Heart left ventricle (tissue), 13 donors: ENCODE data around the gene WDR89.

ENCODE experiments used
- POLR2A ChIP-seq, 2 donors: fragments of 450-650 bp; IDR thresholded peaks; one replicate each; pipeline ENCODE4 v1.6.1; 2017; ENCODE audit warnings: antibody characterized with exemption in 2 of 2, mild to moderate bottlenecking in 2 of 2, moderate library complexity in 2 of 2
- TF ChIP-seq, protein P1 (sequence below), 12 donors: fragments of 200-600 bp; sonication (generic) in 4 of 12; IDR thresholded peaks; one replicate each; pipeline versions ENCODE4 v1.5.0 to v1.8.0; 2018 to 2022; ENCODE audit warnings: antibody characterized with exemption in 12 of 12, mild to moderate bottlenecking in 5 of 12
- donor health status: ischemic (EF 13 %, LVEDD 7.1; RV severe dilation, severe dysfunction).
- donor health status: DM: no; HTN: yes; CAD: no.
- donor health status: DM: no; HTN: no; CAD: no.
- donor health status: ischemic (EF 25% LVEDD 6.9; RV normal size, moderate dysfunction).
- donor health status: ischemic (EF 25% LVEDD 5.7; RV mildly dilated, moderate dysfunction).
- donor health status: ischemic (EF 35%, LVEDD 5.7; RV mildly dilated, moderate dysfunction).
- donor health status: nonischemic (EF 11% LVEDD 7.7; RV severe dilation, severe dysfunction).
- donor health status: DM: yes; HTN: yes; CAD: no.
- donor health status: PGD.
- donor health status: ischemic (EF 29% LVEDD 5.4; RV normal size, mild dysfunction).
- donor health status: nonischemic (EF 23%, LVEDD 6.1; RV moderate dilation, normal function).

DNA sequence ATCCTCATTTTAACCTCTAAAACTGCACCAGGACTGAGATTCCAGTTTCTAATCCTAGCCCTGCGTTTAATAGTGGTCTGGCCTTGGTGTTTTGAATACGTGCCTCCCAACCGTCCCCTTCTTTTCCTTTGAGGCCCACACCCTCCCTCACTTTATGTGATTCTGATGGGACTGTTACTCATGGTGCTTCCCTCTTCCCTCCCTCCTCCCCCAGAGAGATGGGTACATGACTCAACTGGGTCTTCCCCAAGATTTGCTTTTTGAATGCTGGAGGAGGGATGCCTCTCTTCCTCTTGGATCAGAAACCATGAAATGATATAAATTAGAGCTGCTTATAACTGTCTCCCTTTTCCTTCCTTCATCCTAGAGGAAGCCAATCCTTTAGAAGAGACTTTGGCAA is 90.3 kb downstream of the WDR89 start:
- TF ChIP-seq, protein P1, sequence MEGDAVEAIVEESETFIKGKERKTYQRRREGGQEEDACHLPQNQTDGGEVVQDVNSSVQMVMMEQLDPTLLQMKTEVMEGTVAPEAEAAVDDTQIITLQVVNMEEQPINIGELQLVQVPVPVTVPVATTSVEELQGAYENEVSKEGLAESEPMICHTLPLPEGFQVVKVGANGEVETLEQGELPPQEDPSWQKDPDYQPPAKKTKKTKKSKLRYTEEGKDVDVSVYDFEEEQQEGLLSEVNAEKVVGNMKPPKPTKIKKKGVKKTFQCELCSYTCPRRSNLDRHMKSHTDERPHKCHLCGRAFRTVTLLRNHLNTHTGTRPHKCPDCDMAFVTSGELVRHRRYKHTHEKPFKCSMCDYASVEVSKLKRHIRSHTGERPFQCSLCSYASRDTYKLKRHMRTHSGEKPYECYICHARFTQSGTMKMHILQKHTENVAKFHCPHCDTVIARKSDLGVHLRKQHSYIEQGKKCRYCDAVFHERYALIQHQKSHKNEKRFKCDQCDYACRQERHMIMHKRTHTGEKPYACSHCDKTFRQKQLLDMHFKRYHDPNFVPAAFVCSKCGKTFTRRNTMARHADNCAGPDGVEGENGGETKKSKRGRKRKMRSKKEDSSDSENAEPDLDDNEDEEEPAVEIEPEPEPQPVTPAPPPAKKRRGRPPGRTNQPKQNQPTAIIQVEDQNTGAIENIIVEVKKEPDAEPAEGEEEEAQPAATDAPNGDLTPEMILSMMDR (IDR thresholded peaks at IDR 0.05): no peak
- TF ChIP-seq POLR2A (IDR thresholded peaks at IDR 0.05): no peak
